HEK293 (cell line): Measurements from ENCODE around the gene CTCFL.

Experiments
- REPIN1 ChIP-seq: fragments of 450-650 bp; formaldehyde crosslinking; IDR thresholded peaks from 2 replicates; pipeline ENCODE4 v1.5.1; 2017; ENCODE audit warnings: missing biosample characterization, missing genetic modification characterization, low read depth
- YY1 ChIP-seq: fragments of 450-650 bp; formaldehyde crosslinking; IDR thresholded peaks from 2 replicates; pipeline ENCODE4 v1.5.1; 2018; ENCODE audit warnings: missing biosample characterization, missing genetic modification characterization
- ZNF114 ChIP-seq: fragments of 450-650 bp; formaldehyde crosslinking; IDR thresholded peaks from 2 replicates; pipeline ENCODE4 v1.5.0; 2017; ENCODE audit warnings: missing biosample characterization, missing genetic modification characterization
- ZNF202 ChIP-seq: fragments of 450-650 bp; formaldehyde crosslinking; IDR thresholded peaks from 2 replicates; pipeline ENCODE4 v1.5.1; 2016; ENCODE audit warnings: missing biosample characterization, missing genetic modification characterization, borderline replicate concordance
- ZNF274 ChIP-seq, 2 experiments: fragments of 200-500 bp in 1 of 2; fragments of 450-650 bp in 1 of 2; sonication (Bioruptor generic) in 1 of 2; formaldehyde crosslinking in 1 of 2; IDR thresholded peaks; 2 replicates each; pipeline versions ENCODE4 v1.5.1 to v1.6.1; 2014 to 2016; ENCODE audit warnings: borderline replicate concordance in 1 of 2, inconsistent platforms in 1 of 2, low read length in 1 of 2, missing biosample characterization in 1 of 2, missing genetic modification characterization in 1 of 2
- ZNF324 ChIP-seq: fragments of 450-650 bp; formaldehyde crosslinking; IDR thresholded peaks from 2 replicates; pipeline ENCODE4 v1.5.1; 2016; ENCODE audit warnings: missing biosample characterization, missing genetic modification characterization
- ZNF843 ChIP-seq: fragments of 450-650 bp; formaldehyde crosslinking; IDR thresholded peaks from 2 replicates; pipeline ENCODE4 v1.5.1; 2016; ENCODE audit warnings: missing biosample characterization, missing genetic modification characterization
- ZSCAN30 ChIP-seq: fragments of 450-650 bp; IDR thresholded peaks from 2 replicates; pipeline ENCODE4 v1.5.1; 2018; ENCODE audit warnings: missing biosample characterization, mild to moderate bottlenecking, missing genetic modification characterization, moderate library complexity
- TF ChIP-seq, protein P1 (sequence below): fragments of 450-650 bp; formaldehyde crosslinking; IDR thresholded peaks from 2 replicates; pipeline ENCODE4 v1.5.1; 2016; ENCODE audit warnings: missing biosample characterization, missing genetic modification characterization
- TF ChIP-seq, protein P2 (sequence below): fragments of 450-650 bp; formaldehyde crosslinking; conservative IDR thresholded peaks from 2 replicates; pipeline ENCODE4 v1.5.1; 2016; ENCODE audit warnings: low read depth, missing biosample characterization, missing genetic modification characterization
- TF ChIP-seq, protein P3 (sequence below): fragments of 450-650 bp; formaldehyde crosslinking; IDR thresholded peaks from 2 replicates; pipeline ENCODE4 v1.5.1; 2016; ENCODE audit warnings: missing biosample characterization, missing genetic modification characterization
- TF ChIP-seq, protein P4 (sequence below): fragments of 450-650 bp; formaldehyde crosslinking; IDR thresholded peaks from 2 replicates; pipeline ENCODE4 v1.5.1; 2016; ENCODE audit warnings: missing biosample characterization, missing genetic modification characterization
- TF ChIP-seq, protein P5 (sequence below): fragments of 450-650 bp; IDR thresholded peaks from 2 replicates; pipeline ENCODE4 v1.5.1; 2018; ENCODE audit warnings: missing biosample characterization, missing genetic modification characterization

DNA sequence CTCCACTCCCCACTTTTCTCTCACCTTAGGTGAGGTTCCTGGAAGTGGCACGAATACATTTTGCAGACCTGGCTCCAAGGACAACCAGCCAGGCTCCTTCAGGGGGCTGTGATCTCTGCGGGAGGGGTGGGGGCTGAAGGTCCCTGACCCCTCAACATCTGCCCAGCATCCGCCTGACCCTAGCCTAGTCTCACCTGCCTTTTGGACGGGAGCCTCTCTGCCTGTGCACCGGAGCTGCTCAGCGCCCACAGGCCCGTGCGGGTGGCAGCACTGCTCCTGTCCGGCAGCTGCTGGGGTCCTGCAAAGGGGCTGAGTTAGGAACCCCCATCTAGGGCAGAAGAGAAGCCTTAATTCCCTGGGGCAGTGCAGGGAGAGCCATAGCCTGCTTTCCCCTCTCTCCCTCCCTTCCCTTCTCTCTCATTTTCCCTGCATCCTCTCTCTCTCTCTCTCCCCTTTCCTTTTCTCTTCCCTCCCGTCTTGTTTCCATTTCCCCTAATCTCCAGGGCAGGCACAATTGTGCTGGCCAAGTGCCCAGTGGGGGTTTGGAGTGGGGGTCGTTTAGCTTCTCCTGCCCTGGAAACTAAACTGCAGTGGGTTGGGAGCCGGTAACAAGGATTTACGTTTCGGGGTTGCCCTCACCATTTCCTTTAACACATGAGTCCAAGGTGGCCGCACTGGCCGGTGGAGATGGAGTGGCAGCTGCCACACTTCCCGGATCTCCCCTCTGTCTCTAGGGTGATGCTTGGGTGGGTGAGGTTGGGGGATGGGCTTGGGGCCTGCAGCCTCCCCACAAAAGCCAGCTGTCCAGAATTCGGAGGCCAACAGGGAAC, 54.1 kb downstream of the CTCFL start:
- TF ChIP-seq, protein P1, sequence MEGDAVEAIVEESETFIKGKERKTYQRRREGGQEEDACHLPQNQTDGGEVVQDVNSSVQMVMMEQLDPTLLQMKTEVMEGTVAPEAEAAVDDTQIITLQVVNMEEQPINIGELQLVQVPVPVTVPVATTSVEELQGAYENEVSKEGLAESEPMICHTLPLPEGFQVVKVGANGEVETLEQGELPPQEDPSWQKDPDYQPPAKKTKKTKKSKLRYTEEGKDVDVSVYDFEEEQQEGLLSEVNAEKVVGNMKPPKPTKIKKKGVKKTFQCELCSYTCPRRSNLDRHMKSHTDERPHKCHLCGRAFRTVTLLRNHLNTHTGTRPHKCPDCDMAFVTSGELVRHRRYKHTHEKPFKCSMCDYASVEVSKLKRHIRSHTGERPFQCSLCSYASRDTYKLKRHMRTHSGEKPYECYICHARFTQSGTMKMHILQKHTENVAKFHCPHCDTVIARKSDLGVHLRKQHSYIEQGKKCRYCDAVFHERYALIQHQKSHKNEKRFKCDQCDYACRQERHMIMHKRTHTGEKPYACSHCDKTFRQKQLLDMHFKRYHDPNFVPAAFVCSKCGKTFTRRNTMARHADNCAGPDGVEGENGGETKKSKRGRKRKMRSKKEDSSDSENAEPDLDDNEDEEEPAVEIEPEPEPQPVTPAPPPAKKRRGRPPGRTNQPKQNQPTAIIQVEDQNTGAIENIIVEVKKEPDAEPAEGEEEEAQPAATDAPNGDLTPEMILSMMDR (tag by site-specific recombination) = no peak
- TF ChIP-seq YY1 (no peak), ZSCAN30 (tag by site-specific recombination) (no peak), ZNF114 (tag by site-specific recombination) (no peak), ZNF843 (tag by site-specific recombination) (no peak), ZNF324 (tag by site-specific recombination) (no peak), ZNF202 (tag by site-specific recombination) (no peak), REPIN1 (no peak), ZNF274 (IDR thresholded peaks at IDR 0.05; ENCODE audit: low read length) (no peak), ZNF274 (tag by site-specific recombination; IDR thresholded peaks at IDR 0.05; ENCODE audit: borderline replicate concordance) (no peak)
- TF ChIP-seq, protein P2, sequence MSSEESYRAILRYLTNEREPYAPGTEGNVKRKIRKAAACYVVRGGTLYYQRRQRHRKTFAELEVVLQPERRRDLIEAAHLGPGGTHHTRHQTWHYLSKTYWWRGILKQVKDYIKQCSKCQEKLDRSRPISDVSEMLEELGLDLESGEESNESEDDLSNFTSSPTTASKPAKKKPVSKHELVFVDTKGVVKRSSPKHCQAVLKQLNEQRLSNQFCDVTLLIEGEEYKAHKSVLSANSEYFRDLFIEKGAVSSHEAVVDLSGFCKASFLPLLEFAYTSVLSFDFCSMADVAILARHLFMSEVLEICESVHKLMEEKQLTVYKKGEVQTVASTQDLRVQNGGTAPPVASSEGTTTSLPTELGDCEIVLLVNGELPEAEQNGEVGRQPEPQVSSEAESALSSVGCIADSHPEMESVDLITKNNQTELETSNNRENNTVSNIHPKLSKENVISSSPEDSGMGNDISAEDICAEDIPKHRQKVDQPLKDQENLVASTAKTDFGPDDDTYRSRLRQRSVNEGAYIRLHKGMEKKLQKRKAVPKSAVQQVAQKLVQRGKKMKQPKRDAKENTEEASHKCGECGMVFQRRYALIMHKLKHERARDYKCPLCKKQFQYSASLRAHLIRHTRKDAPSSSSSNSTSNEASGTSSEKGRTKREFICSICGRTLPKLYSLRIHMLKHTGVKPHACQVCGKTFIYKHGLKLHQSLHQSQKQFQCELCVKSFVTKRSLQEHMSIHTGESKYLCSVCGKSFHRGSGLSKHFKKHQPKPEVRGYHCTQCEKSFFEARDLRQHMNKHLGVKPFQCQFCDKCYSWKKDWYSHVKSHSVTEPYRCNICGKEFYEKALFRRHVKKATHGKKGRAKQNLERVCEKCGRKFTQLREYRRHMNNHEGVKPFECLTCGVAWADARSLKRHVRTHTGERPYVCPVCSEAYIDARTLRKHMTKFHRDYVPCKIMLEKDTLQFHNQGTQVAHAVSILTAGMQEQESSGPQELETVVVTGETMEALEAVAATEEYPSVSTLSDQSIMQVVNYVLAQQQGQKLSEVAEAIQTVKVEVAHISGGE (tag by site-specific recombination) = no peak
- TF ChIP-seq, protein P3, sequence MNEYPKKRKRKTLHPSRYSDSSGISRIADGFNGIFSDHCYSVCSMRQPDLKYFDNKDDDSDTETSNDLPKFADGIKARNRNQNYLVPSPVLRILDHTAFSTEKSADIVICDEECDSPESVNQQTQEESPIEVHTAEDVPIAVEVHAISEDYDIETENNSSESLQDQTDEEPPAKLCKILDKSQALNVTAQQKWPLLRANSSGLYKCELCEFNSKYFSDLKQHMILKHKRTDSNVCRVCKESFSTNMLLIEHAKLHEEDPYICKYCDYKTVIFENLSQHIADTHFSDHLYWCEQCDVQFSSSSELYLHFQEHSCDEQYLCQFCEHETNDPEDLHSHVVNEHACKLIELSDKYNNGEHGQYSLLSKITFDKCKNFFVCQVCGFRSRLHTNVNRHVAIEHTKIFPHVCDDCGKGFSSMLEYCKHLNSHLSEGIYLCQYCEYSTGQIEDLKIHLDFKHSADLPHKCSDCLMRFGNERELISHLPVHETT (tag by site-specific recombination) = no peak
- TF ChIP-seq, protein P4, sequence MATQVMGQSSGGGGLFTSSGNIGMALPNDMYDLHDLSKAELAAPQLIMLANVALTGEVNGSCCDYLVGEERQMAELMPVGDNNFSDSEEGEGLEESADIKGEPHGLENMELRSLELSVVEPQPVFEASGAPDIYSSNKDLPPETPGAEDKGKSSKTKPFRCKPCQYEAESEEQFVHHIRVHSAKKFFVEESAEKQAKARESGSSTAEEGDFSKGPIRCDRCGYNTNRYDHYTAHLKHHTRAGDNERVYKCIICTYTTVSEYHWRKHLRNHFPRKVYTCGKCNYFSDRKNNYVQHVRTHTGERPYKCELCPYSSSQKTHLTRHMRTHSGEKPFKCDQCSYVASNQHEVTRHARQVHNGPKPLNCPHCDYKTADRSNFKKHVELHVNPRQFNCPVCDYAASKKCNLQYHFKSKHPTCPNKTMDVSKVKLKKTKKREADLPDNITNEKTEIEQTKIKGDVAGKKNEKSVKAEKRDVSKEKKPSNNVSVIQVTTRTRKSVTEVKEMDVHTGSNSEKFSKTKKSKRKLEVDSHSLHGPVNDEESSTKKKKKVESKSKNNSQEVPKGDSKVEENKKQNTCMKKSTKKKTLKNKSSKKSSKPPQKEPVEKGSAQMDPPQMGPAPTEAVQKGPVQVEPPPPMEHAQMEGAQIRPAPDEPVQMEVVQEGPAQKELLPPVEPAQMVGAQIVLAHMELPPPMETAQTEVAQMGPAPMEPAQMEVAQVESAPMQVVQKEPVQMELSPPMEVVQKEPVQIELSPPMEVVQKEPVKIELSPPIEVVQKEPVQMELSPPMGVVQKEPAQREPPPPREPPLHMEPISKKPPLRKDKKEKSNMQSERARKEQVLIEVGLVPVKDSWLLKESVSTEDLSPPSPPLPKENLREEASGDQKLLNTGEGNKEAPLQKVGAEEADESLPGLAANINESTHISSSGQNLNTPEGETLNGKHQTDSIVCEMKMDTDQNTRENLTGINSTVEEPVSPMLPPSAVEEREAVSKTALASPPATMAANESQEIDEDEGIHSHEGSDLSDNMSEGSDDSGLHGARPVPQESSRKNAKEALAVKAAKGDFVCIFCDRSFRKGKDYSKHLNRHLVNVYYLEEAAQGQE (tag by site-specific recombination) = no peak
- TF ChIP-seq, protein P5, sequence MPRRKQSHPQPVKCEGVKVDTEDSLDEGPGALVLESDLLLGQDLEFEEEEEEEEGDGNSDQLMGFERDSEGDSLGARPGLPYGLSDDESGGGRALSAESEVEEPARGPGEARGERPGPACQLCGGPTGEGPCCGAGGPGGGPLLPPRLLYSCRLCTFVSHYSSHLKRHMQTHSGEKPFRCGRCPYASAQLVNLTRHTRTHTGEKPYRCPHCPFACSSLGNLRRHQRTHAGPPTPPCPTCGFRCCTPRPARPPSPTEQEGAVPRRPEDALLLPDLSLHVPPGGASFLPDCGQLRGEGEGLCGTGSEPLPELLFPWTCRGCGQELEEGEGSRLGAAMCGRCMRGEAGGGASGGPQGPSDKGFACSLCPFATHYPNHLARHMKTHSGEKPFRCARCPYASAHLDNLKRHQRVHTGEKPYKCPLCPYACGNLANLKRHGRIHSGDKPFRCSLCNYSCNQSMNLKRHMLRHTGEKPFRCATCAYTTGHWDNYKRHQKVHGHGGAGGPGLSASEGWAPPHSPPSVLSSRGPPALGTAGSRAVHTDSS (tag by site-specific recombination) = no peak
